Activated naive CD8-positive, alpha-beta T cell treated with anti-CD3 and anti-CD28 coated beads for 36 hours (primary cell): ENCODE measurements around the gene DCDC2B. TPM values are rescaled to one million over a fixed set of nuclear protein-coding genes. Genes with fewer than 3 reads are reported as not detected.
"Not testable (repeated sequence)": the region's sequence is repeated elsewhere in the genome, so short reads cannot be mapped to it uniquely, and the experiment has no call there.

Source experiments
- DNase-seq: peaks from one replicate; pipeline ENCODE4 v3.0.0; 2021
- H3K27ac Mint-ChIP-seq: one replicate; pipeline ENCODE4 v1.8.0; 2022; ENCODE audit warnings: mild to moderate bottlenecking, moderate library complexity, mixed read lengths
- H3K27me3 Mint-ChIP-seq: one replicate; pipeline ENCODE4 v1.8.0; 2022; ENCODE audit warnings: mild to moderate bottlenecking, mixed read lengths
- H3K36me3 Mint-ChIP-seq: one replicate; pipeline ENCODE4 v1.8.0; 2021; ENCODE audit warnings: mild to moderate bottlenecking, mixed read lengths
- H3K4me1 Mint-ChIP-seq: one replicate; pipeline ENCODE4 v1.8.0; 2021; ENCODE audit warnings: mixed read lengths
- H3K4me3 Mint-ChIP-seq: one replicate; pipeline ENCODE4 v1.8.0; 2022; ENCODE audit warnings: mild to moderate bottlenecking, moderate library complexity, mixed read lengths
- H3K9me3 Mint-ChIP-seq: one replicate; pipeline ENCODE4 v1.8.0; 2022; ENCODE audit warnings: mixed read lengths
- total RNA-seq, 2 experiments: library from RNA; stranded (reverse); gene quantifications; one replicate each; pipeline ENCODE4 v1.2.3, GENCODE V29; 2021

The DCDC2B gene
- total RNA-seq: not detected

- Mint-ChIP-seq H3K27me3 (no peaks in the 10 kb centered on the region), H3K9me3 (no peaks in the 10 kb centered on the region), H3K27ac (peak within 1 kb of the TSS; percentile 29), H3K4me3 (no peak within 1 kb of the TSS), H3K4me1 (peaks cover 12% of the 10 kb centered on the region), H3K36me3 (peaks cover 13% of the 10 kb centered on the region)
- DNase-seq: no peak
Observed at GRCh38 chr1:32208891-32209328, at the start of gene DCDC2B. Gene DCDC2B, plus strand, starts transcription at chr1:32209089. Its CDS starts 5 bp downstream, at chr1:32209094.

DNA sequence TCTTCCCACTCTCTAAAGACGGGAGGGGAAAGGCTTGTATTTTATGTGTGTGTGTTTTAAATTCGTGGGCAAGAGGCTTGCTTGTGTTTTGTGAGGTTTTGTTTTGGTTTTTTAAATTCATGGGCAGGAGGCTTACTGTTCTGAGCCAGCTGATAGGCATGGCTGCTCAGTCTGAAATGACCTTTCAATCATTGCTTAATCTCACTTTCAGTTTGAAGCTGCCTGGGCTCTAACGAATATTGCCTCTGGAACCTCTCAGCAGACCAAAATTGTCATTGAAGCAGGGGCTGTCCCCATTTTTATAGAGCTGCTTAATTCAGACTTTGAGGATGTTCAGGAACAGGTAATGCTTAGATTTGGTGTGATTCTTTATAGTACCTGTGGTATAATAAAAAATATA, 49.7 kb upstream of the DCDC2B start:
- Mint-ChIP-seq H3K4me3 (no peak overlapping the region), H3K4me1 (peaks cover 10% of the 10 kb centered on the region), H3K27me3 (no peaks in the 10 kb centered on the region), H3K36me3 (peaks cover 36% of the 10 kb centered on the region), H3K9me3 (no peaks in the 10 kb centered on the region), H3K27ac (peak overlapping the region; percentile 66)
- DNase-seq: no peak

GRCh38 chr1:32163405-32163804, 45.5 kb upstream of the DCDC2B start:
- Mint-ChIP-seq H3K27ac (no peak overlapping the region), H3K9me3 (no peaks in the 10 kb centered on the region), H3K4me1 (peaks cover 8% of the 10 kb centered on the region), H3K4me3 (no peak overlapping the region), H3K36me3 (peaks cover 38% of the 10 kb centered on the region), H3K27me3 (no peaks in the 10 kb centered on the region)
- no peak for DNase-seq

DNA sequence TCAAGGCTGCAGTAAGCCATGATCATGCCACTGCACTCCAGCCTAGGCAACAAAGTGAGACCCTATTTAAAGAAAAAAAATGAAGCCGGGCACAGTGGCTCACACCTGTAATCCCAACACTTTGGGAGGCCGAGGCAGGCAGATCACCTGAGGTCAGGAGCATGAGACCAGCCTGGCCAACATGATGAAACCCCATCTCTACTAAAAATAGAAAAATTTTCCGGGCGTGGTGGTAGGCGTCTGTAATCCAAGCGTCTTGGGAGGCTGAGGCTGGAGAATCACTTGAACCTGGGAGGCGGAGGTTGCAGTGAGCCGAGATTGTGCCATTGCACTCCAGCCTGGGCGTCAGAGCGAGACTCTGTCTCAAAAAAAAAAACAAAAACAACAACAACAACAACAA, 43.3 kb upstream of the DCDC2B start:
- not testable (repeated sequence) for H3K4me1 Mint-ChIP-seq, H3K9me3 Mint-ChIP-seq, H3K27me3 Mint-ChIP-seq, H3K27ac Mint-ChIP-seq, DNase-seq, H3K4me3 Mint-ChIP-seq
- peaks cover 31% of the 10 kb centered on the region for H3K36me3 Mint-ChIP-seq

DNA sequence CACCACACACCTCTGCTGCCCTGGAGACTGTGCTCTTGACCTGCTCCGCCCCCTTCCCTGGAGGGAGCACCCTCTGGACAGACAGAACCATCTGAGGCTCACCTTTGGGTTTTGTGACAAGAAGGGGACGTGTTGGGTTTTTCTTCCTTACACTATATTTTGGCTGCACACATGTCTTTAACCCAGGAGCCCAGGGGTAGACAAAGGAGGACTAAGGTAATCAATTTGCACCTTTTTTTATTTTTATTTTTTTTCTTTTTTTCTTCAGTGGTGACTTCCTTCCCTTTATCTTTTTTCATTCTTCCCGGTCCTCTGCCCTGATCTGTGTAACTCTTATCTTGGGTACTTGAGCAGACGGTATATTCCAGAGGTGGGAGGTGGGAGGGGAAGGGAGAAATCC, 37.9 kb upstream of the DCDC2B start:
- peaks cover 34% of the 10 kb centered on the region for H3K36me3 Mint-ChIP-seq
- H3K27ac Mint-ChIP-seq: no peak overlapping the region
- H3K4me1 Mint-ChIP-seq: peaks cover 10% of the 10 kb centered on the region
- H3K9me3 Mint-ChIP-seq: no peaks in the 10 kb centered on the region
- H3K4me3 Mint-ChIP-seq: no peak overlapping the region
- no peak for DNase-seq
- H3K27me3 Mint-ChIP-seq: no peaks in the 10 kb centered on the region

DNA sequence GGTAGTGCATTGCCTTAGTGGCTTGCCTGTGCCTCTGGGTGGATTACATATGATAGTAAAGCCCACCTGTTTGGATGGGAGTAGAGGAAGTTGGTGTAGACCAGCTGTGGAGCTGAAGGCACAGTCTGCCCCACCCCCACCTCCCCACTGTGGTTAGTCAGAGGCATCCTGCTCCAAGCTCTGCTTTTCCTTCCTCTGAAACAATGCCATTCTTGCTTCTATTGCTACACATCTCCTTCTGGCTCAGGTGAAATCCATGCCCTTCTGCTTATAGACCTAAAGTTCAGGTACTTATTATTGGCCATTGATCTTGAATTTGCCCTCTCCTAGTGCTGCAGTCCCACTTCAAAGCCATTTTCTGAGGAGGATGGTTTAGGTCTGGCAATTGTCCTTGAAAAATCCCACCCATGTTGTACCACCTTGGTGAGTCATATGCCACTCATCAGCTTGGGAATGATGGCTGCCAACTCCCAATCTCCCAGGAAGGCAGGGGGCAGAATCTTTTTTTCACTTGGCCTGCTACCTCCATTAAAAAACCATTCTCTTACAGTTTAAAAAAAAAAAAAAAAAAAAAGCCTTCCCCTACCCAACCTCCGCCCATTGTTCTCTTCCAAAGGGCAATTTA, 36.2 kb upstream of the DCDC2B start:
- Mint-ChIP-seq H3K36me3 (peaks cover 28% of the 10 kb centered on the region), H3K27ac (no peak overlapping the region), H3K4me3 (no peak overlapping the region), H3K27me3 (no peaks in the 10 kb centered on the region), H3K9me3 (no peaks in the 10 kb centered on the region), H3K4me1 (peaks cover 10% of the 10 kb centered on the region)
- no peak for DNase-seq

GRCh38 chr1:32178380-32179192, 30.3 kb upstream of the DCDC2B start:
- no peak for DNase-seq
- Mint-ChIP-seq H3K9me3 (no peaks in the 10 kb centered on the region), H3K4me1 (peaks cover 34% of the 10 kb centered on the region), H3K4me3 (peak overlapping the region; percentile 95), H3K36me3 (peaks cover 34% of the 10 kb centered on the region), H3K27me3 (no peaks in the 10 kb centered on the region), H3K27ac (peak overlapping the region; percentile 98)

- Mint-ChIP-seq H3K4me1 (peaks cover 39% of the 10 kb centered on the region), H3K4me3 (peak overlapping the region; percentile 95), H3K9me3 (no peaks in the 10 kb centered on the region), H3K36me3 (peaks cover 39% of the 10 kb centered on the region), H3K27ac (peak overlapping the region; percentile 98), H3K27me3 (no peaks in the 10 kb centered on the region)
- no peak for DNase-seq
Observed at GRCh38 chr1:32179193-32179442, 29.8 kb upstream of the DCDC2B start.

GRCh38 chr1:32179443-32180185, 29.3 kb upstream of the DCDC2B start, which contains the start of gene TXLNA:
Gene TXLNA, plus strand, starts transcription at chr1:32179675. Its CDS starts 671 bp downstream, at chr1:32180346.
- Mint-ChIP-seq H3K9me3 (no peaks in the 10 kb centered on the region), H3K4me3 (peak within 1 kb of the TSS; percentile 95), H3K4me1 (peaks cover 44% of the 10 kb centered on the region), H3K27ac (peak within 1 kb of the TSS; percentile 98), H3K27me3 (no peaks in the 10 kb centered on the region), H3K36me3 (peaks cover 44% of the 10 kb centered on the region)
- peak; percentile 94 for DNase-seq

GRCh38 chr1:32180186-32181060, 28.5 kb upstream of the DCDC2B start:
- H3K4me1 Mint-ChIP-seq: peaks cover 50% of the 10 kb centered on the region
- peak overlapping the region; percentile 96 for H3K27ac Mint-ChIP-seq
- peaks cover 50% of the 10 kb centered on the region for H3K36me3 Mint-ChIP-seq

DNA sequence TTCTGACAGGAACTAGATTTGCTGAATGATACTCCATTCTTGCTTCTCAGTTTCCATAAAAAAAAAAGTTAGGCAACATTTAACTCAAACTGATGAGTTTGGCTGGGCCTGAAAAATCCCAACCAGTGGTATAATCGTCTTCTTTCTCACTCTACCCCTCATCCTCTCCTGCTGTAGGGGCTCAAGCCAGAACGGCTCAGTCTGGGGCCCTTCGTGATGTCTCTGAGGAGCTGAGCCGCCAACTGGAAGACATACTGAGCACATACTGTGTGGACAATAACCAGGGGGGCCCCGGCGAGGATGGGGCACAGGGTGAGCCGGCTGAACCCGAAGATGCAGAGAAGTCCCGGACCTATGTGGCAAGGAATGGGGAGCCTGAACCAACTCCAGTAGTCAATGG, 27.8 kb upstream of the DCDC2B start:
- peaks cover 51% of the 10 kb centered on the region for H3K4me1 Mint-ChIP-seq

More at GRCh38 chr1:32180186-32181060, 28.5 kb upstream of the DCDC2B start:
- Mint-ChIP-seq H3K27me3 (no peaks in the 10 kb centered on the region), H3K9me3 (no peaks in the 10 kb centered on the region), H3K4me3 (peak overlapping the region; percentile 95)
- DNase-seq: peak; percentile 43

DNA sequence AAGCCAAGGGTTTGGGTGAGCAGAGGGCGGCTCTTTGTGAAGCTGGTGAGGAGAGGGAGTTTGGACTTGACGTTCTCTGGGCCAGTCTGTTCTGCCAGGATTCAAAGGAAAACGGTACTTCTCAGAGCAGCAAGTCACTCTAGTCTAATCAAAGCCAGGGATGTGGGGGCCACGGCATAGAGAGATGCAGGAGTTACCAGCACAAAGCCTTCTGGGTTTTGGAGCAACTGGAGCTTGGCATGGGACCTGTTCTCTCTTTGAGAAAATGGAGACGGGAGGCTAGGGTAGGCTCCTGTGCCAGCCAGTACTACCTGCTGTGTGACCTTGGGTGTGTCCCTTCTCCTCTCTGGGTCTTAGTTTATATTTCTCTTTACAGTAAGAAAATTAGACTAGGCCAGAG, 27.3 kb upstream of the DCDC2B start:
- Mint-ChIP-seq H3K4me3 (peak overlapping the region; percentile 95), H3K36me3 (peaks cover 55% of the 10 kb centered on the region), H3K27me3 (no peaks in the 10 kb centered on the region), H3K27ac (peak overlapping the region; percentile 96), H3K9me3 (no peaks in the 10 kb centered on the region), H3K4me1 (peaks cover 56% of the 10 kb centered on the region)
- DNase-seq: no peak

More for the DNA sequence above, 27.8 kb upstream of the DCDC2B start:
- Mint-ChIP-seq H3K27ac (peak overlapping the region; percentile 96), H3K27me3 (no peaks in the 10 kb centered on the region), H3K9me3 (no peaks in the 10 kb centered on the region), H3K4me3 (peak overlapping the region; percentile 95), H3K36me3 (peaks cover 50% of the 10 kb centered on the region)
- DNase-seq: no peak

GRCh38 chr1:32182060-32182459, 26.8 kb upstream of the DCDC2B start:
- Mint-ChIP-seq H3K27me3 (no peaks in the 10 kb centered on the region), H3K4me3 (peak overlapping the region; percentile 95), H3K27ac (peak overlapping the region; percentile 20), H3K4me1 (peaks cover 57% of the 10 kb centered on the region), H3K36me3 (peaks cover 57% of the 10 kb centered on the region), H3K9me3 (no peaks in the 10 kb centered on the region)
- no peak for DNase-seq

GRCh38 chr1:32184650-32185049, 24.2 kb upstream of the DCDC2B start:
- peaks cover 54% of the 10 kb centered on the region for H3K4me1 Mint-ChIP-seq
- H3K27ac Mint-ChIP-seq: no peak overlapping the region
- no peak overlapping the region for H3K4me3 Mint-ChIP-seq
- DNase-seq: no peak
- peaks cover 66% of the 10 kb centered on the region for H3K36me3 Mint-ChIP-seq
- no peaks in the 10 kb centered on the region for H3K27me3 Mint-ChIP-seq
- no peaks in the 10 kb centered on the region for H3K9me3 Mint-ChIP-seq
